ENCODE results near the gene LETM1. TPM values are rescaled to one million over a fixed set of nuclear protein-coding genes. Genes with fewer than 3 reads are reported as not detected.

Gene LETM1
- total RNA-seq, 1 experiment from 2014 or later: 54.4 TPM

GRCh38 chr4:1815997-1816860 is 39.7 kb downstream of the LETM1 start:
- peaks cover 48% of the 10 kb centered on the region for H3K36me3 ChIP-seq
- H3K27ac ChIP-seq: no peak overlapping the region
- no peaks in the 10 kb centered on the region for H3K27me3 ChIP-seq
- no peaks in the 10 kb centered on the region for H3K9me3 ChIP-seq (replicated peaks)
- DNase-seq: no peak
- no peak overlapping the region for H3K4me3 ChIP-seq
- no peaks in the 10 kb centered on the region for H3K4me1 ChIP-seq

- H3K4me3 ChIP-seq: no peak overlapping the region
- no peaks in the 10 kb centered on the region for H3K9me3 ChIP-seq (replicated peaks)
- DNase-seq: no peak
- H3K27me3 ChIP-seq: no peaks in the 10 kb centered on the region
- H3K36me3 ChIP-seq: peaks cover 42% of the 10 kb centered on the region
- no peak overlapping the region for H3K27ac ChIP-seq
- H3K4me1 ChIP-seq: no peaks in the 10 kb centered on the region
These were observed 40.6 kb downstream of the LETM1 start for GRCh38 chr4:1815096-1815996.

GRCh38 chr4:1814453-1814852 is 41.5 kb downstream of the LETM1 start:
- H3K36me3 ChIP-seq: peaks cover 35% of the 10 kb centered on the region
- H3K4me3 ChIP-seq: no peak overlapping the region
- no peak for DNase-seq
- no peaks in the 10 kb centered on the region for H3K27me3 ChIP-seq
- no peaks in the 10 kb centered on the region for H3K4me1 ChIP-seq
- no peaks in the 10 kb centered on the region for H3K9me3 ChIP-seq (replicated peaks)
- H3K27ac ChIP-seq: no peak overlapping the region

GRCh38 chr4:1813915-1814314 is 42.0 kb downstream of the LETM1 start:
- Histone ChIP-seq H3K4me1 (no peaks in the 10 kb centered on the region), H3K36me3 (peaks cover 32% of the 10 kb centered on the region), H3K9me3 (replicated peaks) (no peaks in the 10 kb centered on the region), H3K27me3 (no peaks in the 10 kb centered on the region), H3K27ac (no peak overlapping the region), H3K4me3 (no peak overlapping the region)
- DNase-seq: no peak

- no peaks in the 10 kb centered on the region for H3K4me1 ChIP-seq
- no peak overlapping the region for H3K4me3 ChIP-seq
- H3K27ac ChIP-seq: no peak overlapping the region
- H3K36me3 ChIP-seq: peaks cover 27% of the 10 kb centered on the region
- DNase-seq: no peak
- no peaks in the 10 kb centered on the region for H3K27me3 ChIP-seq
- no peaks in the 10 kb centered on the region for H3K9me3 ChIP-seq (replicated peaks)
These were observed 42.7 kb downstream of the LETM1 start for GRCh38 chr4:1813231-1813630.

GRCh38 chr4:1812720-1813119 is 43.2 kb downstream of the LETM1 start:
- Histone ChIP-seq H3K4me3 (no peak overlapping the region), H3K9me3 (replicated peaks) (no peaks in the 10 kb centered on the region), H3K36me3 (peaks cover 22% of the 10 kb centered on the region)

GRCh38 chr4:1810765-1811164 is 45.2 kb downstream of the LETM1 start:
- no peak for DNase-seq
- Histone ChIP-seq H3K27me3 (no peaks in the 10 kb centered on the region), H3K4me1 (no peaks in the 10 kb centered on the region), H3K9me3 (replicated peaks) (no peaks in the 10 kb centered on the region), H3K4me3 (no peak overlapping the region), H3K36me3 (peaks cover 10% of the 10 kb centered on the region), H3K27ac (no peak overlapping the region)

More at GRCh38 chr4:1812720-1813119, 43.2 kb downstream of the LETM1 start:
- Histone ChIP-seq H3K27me3 (no peaks in the 10 kb centered on the region), H3K4me1 (no peaks in the 10 kb centered on the region), H3K27ac (no peak overlapping the region)
- no peak for DNase-seq

GRCh38 chr4:1809754-1810502 is 46.0 kb downstream of the LETM1 start:
- no peak overlapping the region for H3K4me3 ChIP-seq
- H3K36me3 ChIP-seq: peaks cover 2% of the 10 kb centered on the region
- no peaks in the 10 kb centered on the region for H3K27me3 ChIP-seq
- no peak overlapping the region for H3K27ac ChIP-seq
- peak; percentile 80 to 90 for DNase-seq
- H3K9me3 ChIP-seq (replicated peaks): no peaks in the 10 kb centered on the region
- H3K4me1 ChIP-seq: no peaks in the 10 kb centered on the region

- no peaks in the 10 kb centered on the region for H3K27me3 ChIP-seq
- no peaks in the 10 kb centered on the region for H3K9me3 ChIP-seq (replicated peaks)
- H3K4me3 ChIP-seq: no peak overlapping the region
- no peak for DNase-seq
- H3K4me1 ChIP-seq: no peaks in the 10 kb centered on the region
- H3K36me3 ChIP-seq: no peaks in the 10 kb centered on the region
- H3K27ac ChIP-seq: no peak overlapping the region
These were observed 46.9 kb downstream of the LETM1 start for GRCh38 chr4:1808851-1809753.

- Histone ChIP-seq H3K4me3 (no peak overlapping the region), H3K9me3 (replicated peaks) (no peaks in the 10 kb centered on the region), H3K36me3 (no peaks in the 10 kb centered on the region), H3K27ac (no peak overlapping the region), H3K27me3 (no peaks in the 10 kb centered on the region), H3K4me1 (no peaks in the 10 kb centered on the region)
- no peak for DNase-seq
These were observed 47.6 kb downstream of the LETM1 start for GRCh38 chr4:1808396-1808795.

- no peak overlapping the region for H3K4me3 ChIP-seq
- no peaks in the 10 kb centered on the region for H3K27me3 ChIP-seq
- no peaks in the 10 kb centered on the region for H3K36me3 ChIP-seq
- no peaks in the 10 kb centered on the region for H3K9me3 ChIP-seq (replicated peaks)
- H3K4me1 ChIP-seq: no peaks in the 10 kb centered on the region
- no peak for DNase-seq
- no peak overlapping the region for H3K27ac ChIP-seq
These were observed 48.6 kb downstream of the LETM1 start for GRCh38 chr4:1807332-1807777.

- Histone ChIP-seq H3K4me1 (no peaks in the 10 kb centered on the region), H3K36me3 (no peaks in the 10 kb centered on the region), H3K27ac (no peak overlapping the region), H3K27me3 (no peaks in the 10 kb centered on the region), H3K4me3 (no peak overlapping the region), H3K9me3 (replicated peaks) (no peaks in the 10 kb centered on the region)
- DNase-seq: no peak
These were observed 49.2 kb downstream of the LETM1 start for GRCh38 chr4:1806596-1807331.

- H3K4me1 ChIP-seq: no peaks in the 10 kb centered on the region
- H3K9me3 ChIP-seq (replicated peaks): no peaks in the 10 kb centered on the region
- H3K27me3 ChIP-seq: no peaks in the 10 kb centered on the region
- H3K4me3 ChIP-seq: no peak overlapping the region
- H3K36me3 ChIP-seq: no peaks in the 10 kb centered on the region
- H3K27ac ChIP-seq: no peak overlapping the region
- DNase-seq: no peak
These were observed 49.8 kb downstream of the LETM1 start for GRCh38 chr4:1806223-1806564.
